Right atrium auricular region (tissue), 2 donors: ENCODE data around the gene FAM209B. TPM values are rescaled to one million over a fixed set of nuclear protein-coding genes. Genes with fewer than 3 reads are reported as not detected.

Experiments used
- DNase-seq: peaks from one replicate; pipeline ENCODE4 v3.0.0-alpha.2; 2019; ENCODE audit warnings: low spot score
- H3K27ac ChIP-seq, 2 donors: fragments of 200-600 bp; sonication (generic); 1 replicate in 1 of 2; 2 replicates in 1 of 2; pipeline ENCODE4 v1.5.1; 2016 to 2019
- H3K27me3 ChIP-seq, 2 donors: fragments of 200-600 bp; sonication (generic); one replicate each; pipeline versions ENCODE4 v1.5.1 to v1.6.0; 2017 to 2019
- H3K36me3 ChIP-seq: fragments of 200-600 bp; sonication (generic); one replicate; pipeline ENCODE4 v1.5.1; 2016
- H3K4me1 ChIP-seq, 2 donors: fragments of 200-600 bp; sonication (generic); one replicate each; pipeline versions ENCODE4 v1.5.1 to v1.6.0; 2017 to 2019
- H3K4me3 ChIP-seq, 2 donors: fragments of 200-600 bp; sonication (generic); 1 replicate in 1 of 2; 2 replicates in 1 of 2; pipeline ENCODE4 v1.5.1; 2017 to 2019; ENCODE audit warnings: mild to moderate bottlenecking in 1 of 2, moderate library complexity in 1 of 2
- H3K9me3 ChIP-seq, 2 donors: fragments of 200-600 bp; sonication (generic); one replicate each; pipeline ENCODE4 v1.5.1; 2019
- total RNA-seq, 2 donors: library from RNA; depleted of rRNA; stranded (reverse); fragments of >200 nt; gene quantifications; one replicate each; pipeline ENCODE4 v1.1.0, GENCODE V29; 2016
- TF ChIP-seq, protein P1 (sequence below), 2 donors: fragments of 200-600 bp; sonication (generic); IDR thresholded peaks; one replicate each; pipeline ENCODE4 v1.5.1; 2019; ENCODE audit warnings: antibody characterized with exemption in 2 of 2

The FAM209B gene
- total RNA-seq, 2 donors from 2014 or later: not detected

DNA sequence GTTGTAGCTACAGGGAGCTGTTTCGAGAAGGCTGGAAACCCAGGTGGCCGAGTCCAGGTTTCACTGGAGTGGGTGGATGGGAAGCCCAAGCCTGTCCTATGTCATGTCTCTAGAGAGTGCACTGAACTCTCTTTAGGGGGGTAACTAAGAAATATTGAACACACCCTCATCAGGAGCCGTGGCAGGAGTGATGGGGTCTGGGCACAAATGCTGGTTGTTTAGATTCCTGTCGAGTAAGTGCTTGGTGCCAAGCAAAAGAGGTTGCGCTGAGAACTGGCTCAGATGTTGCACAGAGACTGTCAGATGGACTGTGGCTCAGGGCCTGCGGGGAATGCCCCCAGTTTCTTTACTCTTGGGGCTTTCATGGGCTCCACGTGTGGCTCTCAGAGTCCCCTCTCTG lies 15.8 kb upstream of the FAM209B start:
- no peak overlapping the region for H3K4me3 ChIP-seq
- DNase-seq: no peak
- peaks cover 4 to 23% of the 10 kb centered on the region in 2 donors for H3K9me3 ChIP-seq
- TF ChIP-seq, protein P1, sequence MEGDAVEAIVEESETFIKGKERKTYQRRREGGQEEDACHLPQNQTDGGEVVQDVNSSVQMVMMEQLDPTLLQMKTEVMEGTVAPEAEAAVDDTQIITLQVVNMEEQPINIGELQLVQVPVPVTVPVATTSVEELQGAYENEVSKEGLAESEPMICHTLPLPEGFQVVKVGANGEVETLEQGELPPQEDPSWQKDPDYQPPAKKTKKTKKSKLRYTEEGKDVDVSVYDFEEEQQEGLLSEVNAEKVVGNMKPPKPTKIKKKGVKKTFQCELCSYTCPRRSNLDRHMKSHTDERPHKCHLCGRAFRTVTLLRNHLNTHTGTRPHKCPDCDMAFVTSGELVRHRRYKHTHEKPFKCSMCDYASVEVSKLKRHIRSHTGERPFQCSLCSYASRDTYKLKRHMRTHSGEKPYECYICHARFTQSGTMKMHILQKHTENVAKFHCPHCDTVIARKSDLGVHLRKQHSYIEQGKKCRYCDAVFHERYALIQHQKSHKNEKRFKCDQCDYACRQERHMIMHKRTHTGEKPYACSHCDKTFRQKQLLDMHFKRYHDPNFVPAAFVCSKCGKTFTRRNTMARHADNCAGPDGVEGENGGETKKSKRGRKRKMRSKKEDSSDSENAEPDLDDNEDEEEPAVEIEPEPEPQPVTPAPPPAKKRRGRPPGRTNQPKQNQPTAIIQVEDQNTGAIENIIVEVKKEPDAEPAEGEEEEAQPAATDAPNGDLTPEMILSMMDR (IDR thresholded peaks at IDR 0.05): no peak
- peak overlapping the region in 1 of 2 donors; percentile 10 for H3K27ac ChIP-seq
- no peaks in the 10 kb centered on the region for H3K27me3 ChIP-seq
- peaks cover 0 to 19% of the 10 kb centered on the region in 2 donors for H3K4me1 ChIP-seq
- H3K36me3 ChIP-seq: peaks cover 52% of the 10 kb centered on the region

DNA sequence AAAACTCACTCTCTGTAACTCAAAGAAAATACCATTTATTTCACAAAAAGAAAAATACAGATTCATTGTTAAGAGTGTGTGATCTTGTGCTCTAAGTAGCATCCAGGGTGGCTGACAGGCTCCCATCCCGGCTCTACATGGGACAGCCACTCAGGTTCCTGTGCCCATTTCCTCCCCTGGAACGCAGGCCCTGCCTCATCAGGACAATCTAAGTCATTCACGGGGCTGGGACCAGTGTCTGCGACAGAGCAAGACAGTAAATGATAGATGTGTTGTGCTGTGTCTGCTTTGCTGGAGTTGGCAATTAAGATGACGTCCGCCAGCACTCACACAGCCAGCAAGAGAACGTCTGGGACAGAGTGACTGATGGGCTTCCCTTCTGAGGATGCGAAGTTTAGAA lies 15.4 kb upstream of the FAM209B start:
- Histone ChIP-seq H3K27ac (no peak overlapping the region), H3K4me1 (peaks cover 0 to 19% of the 10 kb centered on the region in 2 donors), H3K27me3 (no peaks in the 10 kb centered on the region), H3K9me3 (peaks cover 4 to 23% of the 10 kb centered on the region in 2 donors), H3K36me3 (peaks cover 52% of the 10 kb centered on the region), H3K4me3 (no peak overlapping the region)
- TF ChIP-seq, protein P1 (IDR thresholded peaks at IDR 0.05): no peak
- DNase-seq: no peak

DNA sequence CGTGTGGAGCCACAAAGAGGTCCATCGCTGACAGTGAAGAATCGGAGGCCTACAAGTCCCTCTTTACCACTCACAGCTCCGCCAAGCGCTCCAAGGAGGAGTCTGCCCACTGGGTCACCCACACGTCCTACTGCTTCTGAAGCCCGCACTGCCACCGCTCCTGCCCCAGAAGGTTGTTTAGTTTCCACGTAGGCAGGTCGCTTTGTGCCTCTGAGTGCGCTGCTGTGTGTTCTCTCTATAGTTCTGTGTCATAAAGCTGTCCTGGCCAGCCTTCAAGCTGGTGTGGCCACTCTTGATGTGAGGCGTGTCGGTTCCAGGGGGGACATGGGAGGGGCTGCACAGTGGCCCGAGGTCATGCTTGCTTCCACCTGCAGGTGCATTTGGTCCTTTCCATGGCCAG lies 14.9 kb upstream of the FAM209B start:
- Histone ChIP-seq H3K4me1 (peaks cover 0 to 19% of the 10 kb centered on the region in 2 donors), H3K9me3 (peaks cover 4 to 23% of the 10 kb centered on the region in 2 donors), H3K27me3 (no peaks in the 10 kb centered on the region), H3K4me3 (no peak overlapping the region), H3K27ac (no peak overlapping the region), H3K36me3 (peaks cover 52% of the 10 kb centered on the region)
- no peak for DNase-seq
- TF ChIP-seq, protein P1 (IDR thresholded peaks at IDR 0.05): no peak

GRCh38 chr20:56518721-56519398 lies 14.2 kb upstream of the FAM209B start:
- H3K36me3 ChIP-seq: peaks cover 44% of the 10 kb centered on the region
- peaks cover 4 to 23% of the 10 kb centered on the region in 2 donors for H3K9me3 ChIP-seq
- H3K27ac ChIP-seq: no peak overlapping the region
- H3K4me1 ChIP-seq: peaks cover 0 to 19% of the 10 kb centered on the region in 2 donors
- H3K4me3 ChIP-seq: no peak overlapping the region
- H3K27me3 ChIP-seq: no peaks in the 10 kb centered on the region
- no peak for DNase-seq
- TF ChIP-seq, protein P1 (IDR thresholded peaks at IDR 0.05): no peak

GRCh38 chr20:56519551-56519950 lies 13.5 kb upstream of the FAM209B start:
- TF ChIP-seq, protein P1 (IDR thresholded peaks at IDR 0.05): no peak
- no peak for DNase-seq
- peaks cover 38% of the 10 kb centered on the region for H3K36me3 ChIP-seq

More at GRCh38 chr20:56519551-56519950, 13.5 kb upstream of the FAM209B start:
- Histone ChIP-seq H3K9me3 (peaks cover 4 to 23% of the 10 kb centered on the region in 2 donors), H3K27ac (no peak overlapping the region), H3K4me1 (peaks cover 0 to 19% of the 10 kb centered on the region in 2 donors), H3K4me3 (no peak overlapping the region), H3K27me3 (no peaks in the 10 kb centered on the region)
